Activated CD8-positive, alpha-beta T cell treated with anti-CD3 and anti-CD28 coated beads, Interleukin-2, amount 10 ng/mL, durations not matched to agents 7 days and 5 days (primary cell): Measurements from ENCODE around the gene NFE2L1. TPM values are rescaled to one million over a fixed set of nuclear protein-coding genes. Genes with fewer than 3 reads are reported as not detected.

Experiments used
- ATAC-seq: fragments of 150-1000 bp; cut with Tn5 transposase; one replicate; pipeline ENCODE4 v1.10.0; 2021; ENCODE audit warnings: moderate library complexity
- CTCF ChIA-PET: fragments of 350-600 bp; sonication (Branson Sonifier 250); formaldehyde crosslinking; loops from one replicate; lab custom pipeline; 2021; ENCODE audit warnings: antibody characterized with exemption; lab: Charles Lee
- POLR2A ChIA-PET: fragments of 350-600 bp; sonication (Branson Sonifier 250); formaldehyde crosslinking; loops from one replicate; lab custom pipeline; 2021; ENCODE audit warnings: antibody characterized with exemption; lab: Charles Lee
- DNase-seq: peaks from one replicate; pipeline ENCODE4 v3.0.0-alpha.2; 2020
- H3K27ac Mint-ChIP-seq: one replicate; pipeline ENCODE4 v1.8.0; 2021; ENCODE audit warnings: mild to moderate bottlenecking, mixed read lengths
- H3K27me3 Mint-ChIP-seq: one replicate; pipeline ENCODE4 v1.8.0; 2021; ENCODE audit warnings: low read depth, mixed read lengths
- H3K36me3 Mint-ChIP-seq: one replicate; pipeline ENCODE4 v1.8.0; 2021; ENCODE audit warnings: low read depth, mixed read lengths
- H3K4me1 Mint-ChIP-seq: one replicate; pipeline ENCODE4 v1.8.0; 2021; ENCODE audit warnings: low read depth, mixed read lengths
- H3K4me3 Mint-ChIP-seq: one replicate; pipeline ENCODE4 v1.8.0; 2021; ENCODE audit warnings: mild to moderate bottlenecking, mixed read lengths
- H3K9me3 Mint-ChIP-seq: one replicate; pipeline ENCODE4 v1.8.0; 2022; ENCODE audit warnings: mixed read lengths; ENCODE audit not compliant: insufficient read depth
- total RNA-seq, 2 experiments: library from RNA; stranded (reverse); gene quantifications; one replicate each; pipeline ENCODE4 v1.2.3, GENCODE V29; 2021

NFE2L1 gene
- total RNA-seq, 2 experiments from 2014 or later = 44.1 to 50.7 TPM

DNA sequence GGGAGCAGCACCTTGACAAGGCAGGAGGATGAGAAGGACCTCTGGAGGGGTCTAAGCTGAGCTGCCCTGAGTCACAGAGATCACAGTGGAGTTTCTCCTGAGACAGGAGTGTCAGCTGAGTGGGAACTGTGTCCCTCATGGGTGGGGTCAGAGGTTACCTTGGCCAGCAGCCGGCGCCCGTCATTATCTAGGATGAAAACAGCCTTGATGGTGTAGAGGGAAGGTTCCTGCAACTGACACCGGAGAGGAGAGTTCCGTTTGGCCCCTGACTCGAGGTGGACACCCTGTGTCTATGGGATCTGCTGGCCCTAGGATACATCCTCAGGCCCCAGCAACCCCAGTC lies 11.5 kb upstream of the NFE2L1 start:
- Mint-ChIP-seq H3K4me1 (peaks cover 13% of the 10 kb centered on the region), H3K36me3 (no peaks in the 10 kb centered on the region), H3K27ac (no peak overlapping the region), H3K4me3 (peak overlapping the region; percentile 76), H3K9me3 (no peaks in the 10 kb centered on the region), H3K27me3 (peaks cover 39% of the 10 kb centered on the region)
- ATAC-seq = no peak
- no peak for DNase-seq
- ChIA-PET POLR2A (interaction anchor here (1.0 to 1.8 kb wide), 3 partner anchors 11 to 67 kb away, joined by 3 to 5 read pairs (median 3); no protein-coding TSS in a partner anchor), CTCF (interaction anchor here (1.0 to 5.7 kb wide), 14 partner anchors 10 to 77 kb away, joined by 3 to 42 read pairs (median 6); no protein-coding TSS in a partner anchor)

DNA sequence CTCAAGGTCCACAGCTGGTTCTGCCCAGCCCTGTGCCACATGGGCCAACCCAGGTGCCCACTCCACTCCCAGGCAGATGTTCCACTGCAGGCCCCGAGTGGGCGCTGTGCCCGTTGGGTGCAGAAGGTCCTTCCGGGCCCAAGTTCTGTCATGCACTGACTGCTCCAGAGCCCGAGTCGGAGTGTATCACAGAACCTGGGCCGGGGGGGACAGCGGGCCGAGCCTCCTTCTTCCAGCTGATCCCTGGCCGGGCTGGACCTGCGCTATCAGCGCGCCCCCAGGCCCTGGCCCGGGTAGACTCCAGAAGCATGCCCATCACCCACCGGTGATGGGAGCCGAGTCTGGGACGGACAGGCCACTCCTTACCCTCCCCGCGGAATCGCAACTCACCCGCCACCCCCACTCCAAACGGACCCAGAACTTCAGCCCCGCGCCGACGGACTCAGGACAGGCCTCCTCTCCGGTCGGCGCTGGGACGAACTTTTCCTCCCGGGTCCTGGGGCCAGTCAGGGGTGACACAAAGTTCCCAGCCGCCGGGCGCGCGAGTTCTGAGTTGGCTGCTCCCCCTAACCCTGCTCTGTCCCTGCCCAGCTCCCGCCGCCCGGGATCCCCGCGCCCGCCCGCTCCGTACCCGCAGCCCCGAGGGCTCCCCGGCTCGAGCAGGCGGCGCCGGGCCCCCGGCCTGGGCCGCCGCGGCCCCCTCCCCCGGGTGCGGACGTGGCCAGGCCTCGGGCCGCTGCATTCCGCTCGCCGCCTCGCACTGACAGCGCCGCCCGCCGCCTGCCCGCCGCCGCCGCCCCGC lies 10.9 kb upstream of the NFE2L1 start, which contains the start of gene COPZ2:
TSS of gene COPZ2 (minus strand) at position 762 of the 802 bp plus-strand sequence. CDS start at position 742, 20 bp downstream.
- Mint-ChIP-seq H3K27me3 (peaks cover 39% of the 10 kb centered on the region), H3K4me3 (peak within 1 kb of the TSS; percentile 76), H3K4me1 (peaks cover 15% of the 10 kb centered on the region), H3K27ac (peak within 1 kb of the TSS; percentile 53), H3K36me3 (no peaks in the 10 kb centered on the region), H3K9me3 (no peaks in the 10 kb centered on the region)
- ATAC-seq (peak; percentile 89), DNase-seq (peak; percentile 72)
- CTCF ChIA-PET = interaction anchor here (0.7 to 5.7 kb wide), 15 partner anchors 9 to 76 kb away, joined by 3 to 42 read pairs (median 5); no protein-coding TSS in a partner anchor
- POLR2A ChIA-PET = interaction anchor here (0.9 to 1.8 kb wide), 4 partner anchors 9 to 66 kb away, joined by 3 to 5 read pairs (median 3); no protein-coding TSS in a partner anchor

DNA sequence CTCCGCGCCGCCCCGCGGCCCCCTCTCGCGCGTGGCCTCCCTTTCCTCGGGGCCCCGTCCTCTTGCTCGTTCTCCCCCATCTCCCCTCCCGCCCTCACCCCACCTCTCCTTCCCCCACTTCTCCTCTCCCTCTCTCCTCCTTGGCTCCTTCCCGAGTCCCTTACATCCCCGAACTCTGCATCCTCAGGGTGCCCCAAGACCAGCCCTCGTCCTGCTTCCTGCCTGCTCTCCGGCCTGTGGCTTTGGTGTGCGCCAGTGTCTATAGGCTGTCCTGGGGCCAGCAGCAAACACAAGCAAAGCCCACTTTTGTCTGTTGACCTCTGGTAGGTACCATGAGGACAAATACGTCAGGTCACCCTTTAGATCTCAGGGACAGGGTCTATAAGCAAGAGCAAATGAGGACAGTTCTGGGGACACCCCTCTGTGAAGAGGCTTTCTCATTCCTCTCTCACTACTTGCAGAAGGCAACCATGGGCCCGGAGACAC lies 10.3 kb upstream of the NFE2L1 start:
- Mint-ChIP-seq H3K27me3 (peaks cover 33% of the 10 kb centered on the region), H3K36me3 (no peaks in the 10 kb centered on the region), H3K9me3 (no peaks in the 10 kb centered on the region), H3K4me3 (peak overlapping the region; percentile 69), H3K27ac (peak overlapping the region; percentile 53), H3K4me1 (peaks cover 18% of the 10 kb centered on the region)
- ATAC-seq (peak; percentile 4), DNase-seq (no peak)
- CTCF ChIA-PET = interaction anchor here (0.8 to 5.7 kb wide), 7 partner anchors 9 to 59 kb away, joined by 3 to 42 read pairs (median 3); no protein-coding TSS in a partner anchor
- POLR2A ChIA-PET = interaction anchor here (0.9 kb wide), 1 partner anchor 8 kb away, joined by 3 read pairs; no protein-coding TSS in a partner anchor

DNA sequence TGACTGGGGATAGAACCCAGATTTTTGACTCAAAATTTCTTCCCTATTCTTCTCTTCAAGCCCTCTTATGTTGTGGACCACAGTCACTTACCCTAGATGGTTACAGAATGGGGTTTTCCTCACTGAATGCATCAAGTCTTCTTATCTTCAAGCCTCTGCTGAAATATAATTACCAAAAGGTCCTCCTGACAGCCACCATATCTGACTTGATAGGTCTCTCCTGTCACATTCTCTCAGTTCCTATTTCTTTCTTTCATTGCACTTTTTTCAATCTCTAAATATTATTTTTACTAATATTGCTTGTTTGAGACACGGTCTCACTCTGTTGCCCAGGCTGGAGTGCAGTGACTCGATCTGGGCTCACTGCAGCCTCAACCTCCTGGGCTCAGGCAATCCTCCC lies 9.5 kb upstream of the NFE2L1 start:
- ATAC-seq (no peak), DNase-seq (no peak)
- Mint-ChIP-seq H3K27me3 (peaks cover 28% of the 10 kb centered on the region), H3K27ac (no peak overlapping the region), H3K36me3 (no peaks in the 10 kb centered on the region), H3K9me3 (no peaks in the 10 kb centered on the region), H3K4me3 (no peak overlapping the region), H3K4me1 (peaks cover 18% of the 10 kb centered on the region)
- POLR2A ChIA-PET = no interaction called here
- CTCF ChIA-PET = interaction anchor here (0.8 to 5.7 kb wide), 4 partner anchors 8 to 41 kb away, joined by 3 to 42 read pairs (median 4); no protein-coding TSS in a partner anchor

DNA sequence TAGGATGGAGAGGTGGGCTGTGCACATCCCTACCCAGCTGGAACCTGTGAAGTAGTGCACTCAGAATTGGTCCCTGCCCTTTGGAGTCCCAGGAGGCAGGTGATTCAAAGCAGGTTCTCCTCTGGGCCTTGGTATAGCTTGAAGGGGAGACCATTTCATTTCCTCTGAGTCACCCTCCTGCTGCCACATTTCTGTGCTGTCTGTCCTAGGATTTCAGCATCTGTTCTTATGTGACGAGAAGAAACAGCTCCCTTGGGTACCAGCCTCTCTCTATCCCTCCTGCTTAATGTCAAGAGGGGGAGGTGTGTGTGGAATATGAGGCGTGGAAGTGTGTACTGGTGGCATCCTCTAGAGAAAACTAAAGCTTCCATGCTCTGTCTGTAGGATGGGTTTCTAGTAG lies 5.0 kb upstream of the NFE2L1 start:
- ChIA-PET POLR2A (interaction anchor here (0.6 kb wide), 1 partner anchor 25 kb away, joined by 3 read pairs; no protein-coding TSS in a partner anchor), CTCF (interaction anchor here (0.5 to 10.9 kb wide), 10 partner anchors 16 to 836 kb away, joined by 3 to 113 read pairs (median 3); partner anchors contain the start of gene CDK5RAP3)
- Mint-ChIP-seq H3K36me3 (peaks cover 6% of the 10 kb centered on the region), H3K4me3 (no peak overlapping the region), H3K27ac (no peak overlapping the region), H3K9me3 (no peaks in the 10 kb centered on the region), H3K4me1 (peaks cover 25% of the 10 kb centered on the region), H3K27me3 (peaks cover 14% of the 10 kb centered on the region)
- ATAC-seq (no peak), DNase-seq (no peak)

DNA sequence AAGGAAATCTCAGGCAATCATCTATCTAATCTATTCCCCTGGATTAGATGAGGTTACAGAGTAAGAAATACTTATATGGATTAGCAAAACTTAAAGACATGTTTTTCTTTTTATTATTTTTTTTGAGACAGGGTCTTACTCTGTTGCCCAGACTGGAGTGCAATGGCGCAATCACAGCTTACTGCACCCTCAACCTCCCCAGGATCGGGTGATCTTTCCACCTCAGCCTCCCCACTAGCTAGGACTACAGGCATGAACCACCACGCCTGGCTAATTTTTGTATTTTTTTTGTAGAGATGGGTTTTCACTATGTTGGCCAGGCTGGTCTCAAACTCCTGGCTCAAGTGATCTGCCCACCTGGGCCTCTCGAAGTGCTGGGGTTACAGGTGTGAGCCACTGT lies 3.3 kb upstream of the NFE2L1 start:
- no peak for ATAC-seq
- POLR2A ChIA-PET = no interaction called here
- no peak overlapping the region for H3K27ac Mint-ChIP-seq
- H3K4me3 Mint-ChIP-seq = no peak overlapping the region
- peaks cover 2% of the 10 kb centered on the region for H3K27me3 Mint-ChIP-seq
- peaks cover 11% of the 10 kb centered on the region for H3K36me3 Mint-ChIP-seq
- H3K9me3 Mint-ChIP-seq = no peaks in the 10 kb centered on the region
- peaks cover 32% of the 10 kb centered on the region for H3K4me1 Mint-ChIP-seq
- CTCF ChIA-PET = interaction anchor here (1.1 to 10.9 kb wide), 3 partner anchors 18 to 30 kb away, joined by 4 to 113 read pairs (median 24); no protein-coding TSS in a partner anchor
- no peak for DNase-seq

DNA sequence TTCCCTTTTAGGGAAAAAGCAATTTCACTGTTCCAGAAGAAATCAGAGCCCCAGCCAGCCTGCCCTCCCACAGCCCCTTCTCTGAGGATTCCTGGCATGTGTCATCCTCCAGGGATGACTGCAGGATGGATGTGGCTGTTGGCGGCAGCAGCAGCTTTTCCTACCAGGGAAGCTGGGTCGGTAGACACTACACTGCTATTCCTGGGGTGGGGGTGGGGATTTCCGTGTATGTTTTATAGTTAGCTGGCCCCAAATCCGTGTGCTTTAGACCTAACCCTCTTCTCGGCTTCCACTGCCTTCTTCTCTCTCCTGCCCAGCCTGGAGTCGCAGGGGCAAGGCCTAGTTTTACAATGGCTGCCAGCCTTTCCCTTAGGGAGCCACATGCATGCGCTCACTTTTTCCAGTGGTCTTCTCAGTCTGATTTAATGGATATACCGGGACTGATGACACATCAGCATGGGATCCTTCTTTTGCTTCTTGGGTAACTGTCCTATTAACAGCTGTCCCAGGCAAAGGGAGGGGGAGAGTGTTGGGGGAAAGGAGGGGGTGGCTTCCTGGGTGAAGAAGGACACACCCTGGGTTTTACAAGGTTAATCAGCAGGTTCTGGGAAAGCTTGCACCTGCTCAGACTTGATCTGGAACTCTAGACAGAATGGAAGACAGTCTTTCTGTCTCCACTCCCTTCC lies 2.7 kb upstream of the NFE2L1 start:
- Mint-ChIP-seq H3K27me3 (peaks cover 2% of the 10 kb centered on the region), H3K4me3 (peak overlapping the region; percentile 32), H3K4me1 (peaks cover 38% of the 10 kb centered on the region), H3K27ac (peak overlapping the region; percentile 10), H3K9me3 (no peaks in the 10 kb centered on the region), H3K36me3 (peaks cover 15% of the 10 kb centered on the region)
- POLR2A ChIA-PET = interaction anchor here (0.7 kb wide), 1 partner anchor 8 kb away, joined by 3 read pairs; the partner anchor contains the start of gene COPZ2
- DNase-seq (no peak), ATAC-seq (no peak)
- CTCF ChIA-PET = interaction anchor here (1.1 to 10.9 kb wide), 5 partner anchors 9 to 29 kb away, joined by 4 to 113 read pairs (median 24); no protein-coding TSS in a partner anchor

DNA sequence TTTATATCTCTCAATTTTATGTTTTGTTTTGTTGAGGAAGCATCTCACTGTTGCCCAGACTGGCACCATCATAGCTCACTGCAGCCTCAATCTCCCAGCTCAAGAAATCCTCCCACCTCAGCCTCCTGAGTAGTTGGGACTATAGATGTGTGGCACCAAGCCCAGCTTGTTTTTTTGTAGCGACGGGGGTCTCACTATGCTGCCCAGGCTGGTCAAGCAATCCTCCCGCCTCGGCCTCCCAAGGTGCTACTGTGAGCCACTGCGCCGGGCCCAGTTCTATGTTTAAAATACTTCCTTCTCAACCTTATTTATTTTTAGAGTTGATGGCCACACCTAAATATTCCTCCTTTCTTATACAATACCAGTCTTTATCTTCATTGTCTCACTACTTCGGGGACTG lies 1.9 kb upstream of the NFE2L1 start:
- no peak for DNase-seq
- H3K4me1 Mint-ChIP-seq = peaks cover 46% of the 10 kb centered on the region
- no peak for ATAC-seq
- H3K36me3 Mint-ChIP-seq = peaks cover 23% of the 10 kb centered on the region
- CTCF ChIA-PET = interaction anchor here (1.0 to 10.9 kb wide), 7 partner anchors 8 to 83 kb away, joined by 3 to 113 read pairs (median 7); no protein-coding TSS in a partner anchor
- H3K9me3 Mint-ChIP-seq = no peaks in the 10 kb centered on the region
- peak overlapping the region; percentile 95 for H3K27ac Mint-ChIP-seq
- H3K27me3 Mint-ChIP-seq = peaks cover under 1% of the 10 kb centered on the region
- peak overlapping the region; percentile 97 for H3K4me3 Mint-ChIP-seq
- POLR2A ChIA-PET = interaction anchor here (0.7 to 3.9 kb wide), 3 partner anchors 9 to 61 kb away, joined by 3 to 17 read pairs (median 3); partner anchors contain the start of genes COPZ2 and SNX11

DNA sequence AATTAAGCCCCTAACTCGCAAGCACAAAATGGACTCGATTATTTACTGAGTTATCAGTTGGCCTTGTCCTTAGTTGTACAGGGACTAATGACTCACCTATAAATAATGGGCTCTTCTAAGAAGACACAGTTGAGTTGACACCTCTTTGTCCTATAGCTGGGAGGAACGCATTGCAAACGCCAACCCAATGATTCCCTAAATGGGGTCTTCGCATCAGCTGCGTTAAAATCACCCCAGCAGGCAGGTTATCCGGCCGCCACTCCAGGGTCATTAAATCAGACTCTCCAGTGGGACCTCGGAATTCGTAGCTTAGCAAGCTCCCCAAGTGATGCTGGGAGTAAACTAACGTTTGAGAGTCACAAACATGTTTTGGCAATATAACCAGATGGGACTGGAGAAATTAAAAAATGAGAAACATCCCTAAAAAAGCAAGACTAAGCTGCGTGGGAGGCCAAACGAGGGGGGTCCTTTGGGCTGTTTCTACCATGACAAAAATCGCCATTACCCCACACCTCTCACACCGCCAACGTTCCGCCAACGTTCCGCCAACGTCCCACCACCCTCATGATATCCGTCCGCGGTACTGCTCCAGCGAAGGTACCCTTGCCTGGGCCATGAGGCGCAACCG lies 932 bp upstream of the NFE2L1 start:
- Mint-ChIP-seq H3K36me3 (peaks cover 30% of the 10 kb centered on the region), H3K4me1 (peaks cover 52% of the 10 kb centered on the region), H3K9me3 (no peaks in the 10 kb centered on the region), H3K27ac (peak overlapping the region; percentile 95), H3K27me3 (no peaks in the 10 kb centered on the region), H3K4me3 (peak overlapping the region; percentile 97)
- CTCF ChIA-PET = interaction anchor here (1.0 to 10.9 kb wide), 11 partner anchors 9 to 546 kb away, joined by 3 to 113 read pairs (median 6); no protein-coding TSS in a partner anchor
- ATAC-seq (no peak), DNase-seq (peak; percentile 29)
- POLR2A ChIA-PET = interaction anchor here (0.6 to 3.9 kb wide), 11 partner anchors 9 to 398 kb away, joined by 3 to 17 read pairs (median 4); partner anchors contain the start of genes SNX11 and SP2

DNA sequence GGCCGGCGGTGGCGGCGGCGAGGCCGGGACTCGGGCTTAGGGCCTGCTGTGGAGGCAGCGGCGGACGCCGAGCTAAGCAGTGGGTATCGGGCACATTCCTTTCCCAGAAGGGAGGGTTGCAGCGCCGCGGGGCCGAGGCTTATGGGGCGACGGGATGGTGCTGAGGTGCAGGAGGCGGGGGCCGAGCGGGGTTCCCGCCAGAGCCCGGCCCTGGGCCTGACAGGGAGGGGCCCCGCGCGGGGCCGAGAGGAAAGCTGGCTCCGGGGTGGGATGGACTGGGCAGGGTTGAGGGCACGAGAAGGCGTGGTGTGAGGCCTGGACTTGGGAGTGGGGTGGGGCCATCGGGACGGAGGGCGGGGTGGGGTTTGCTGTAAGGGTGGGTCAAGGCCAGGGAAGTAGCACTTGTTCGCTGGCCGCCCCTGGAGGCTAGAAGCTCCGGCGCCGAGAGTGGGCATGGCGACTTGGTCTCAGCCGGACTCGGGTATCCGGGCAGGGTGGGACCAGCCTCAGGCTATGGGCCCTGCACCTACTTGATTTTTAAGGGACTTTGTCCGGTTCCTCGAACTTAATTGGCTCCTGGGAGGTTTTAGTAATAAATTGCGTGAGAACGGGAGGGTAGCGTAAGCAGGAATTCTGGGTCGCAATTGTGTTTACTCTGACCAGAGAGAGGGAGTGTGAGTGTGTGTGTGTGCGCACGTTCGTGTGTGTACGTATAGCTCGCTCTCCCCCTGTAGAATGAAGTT lies 396 bp downstream of the NFE2L1 start:
- ChIA-PET POLR2A (interaction anchor here (0.6 to 3.9 kb wide), 12 partner anchors 10 to 153 kb away, joined by 3 to 17 read pairs (median 4); partner anchors contain the start of genes CBX1 and SNX11), CTCF (interaction anchor here (0.7 to 10.9 kb wide), 15 partner anchors 12 to 287 kb away, joined by 3 to 113 read pairs (median 5); partner anchors contain the start of genes CDK5RAP3 and SCRN2)
- Mint-ChIP-seq H3K36me3 (peaks cover 41% of the 10 kb centered on the region), H3K9me3 (no peaks in the 10 kb centered on the region), H3K27ac (peak overlapping the region; percentile 95), H3K27me3 (no peaks in the 10 kb centered on the region), H3K4me1 (peaks cover 61% of the 10 kb centered on the region), H3K4me3 (peak overlapping the region; percentile 97)
- DNase-seq = peak; percentile 60
- ATAC-seq = no peak
